HAP-1 (cell line): ENCODE results near the gene RBM15B.
"Not testable (repeated sequence)": the region's sequence is repeated elsewhere in the genome, so short reads cannot be mapped to it uniquely, and the experiment has no call there.

Source experiments
- DNase-seq, 2 experiments: peaks; one replicate each; pipeline ENCODE4 v3.0.0-alpha.2; 2016 to 2020; ENCODE audit warnings: low spot score in 2 of 2
- H3K27me3 ChIP-seq: fragments of 250-450 bp; sonication (Bioruptor Pico); 2 replicates; pipeline ENCODE4 v1.5.1; 2020; ENCODE audit warnings: low read depth, mild to moderate bottlenecking, moderate library complexity
- H3K36me3 ChIP-seq: fragments of 250-450 bp; sonication (Bioruptor Pico); replicated peaks from 2 replicates; pipeline ENCODE4 v1.5.1; 2020; ENCODE audit warnings: mild to moderate bottlenecking
- H3K4me1 ChIP-seq: fragments of 250-450 bp; sonication (Bioruptor Pico); 2 replicates; pipeline ENCODE4 v1.5.1; 2020; ENCODE audit warnings: mild to moderate bottlenecking
- H3K4me3 ChIP-seq: fragments of 250-450 bp; sonication (Bioruptor Pico); 2 replicates; pipeline ENCODE4 v1.5.1; 2020; ENCODE audit warnings: mild to moderate bottlenecking, moderate library complexity
- H3K9me3 ChIP-seq: fragments of 250-450 bp; sonication (Bioruptor Pico); 2 replicates; pipeline ENCODE4 v1.5.1; 2020; ENCODE audit warnings: mild to moderate bottlenecking, moderate library complexity
- in situ Hi-C: fragments of 300-500 bp; cut with MboI; formaldehyde crosslinking; loops from 3 replicates; pipeline ENCODE4 v1.14.3; 2020; ENCODE audit warnings: low sequenced_read_pairs, inconsistent platforms, mixed read lengths

RBM15B gene

DNA sequence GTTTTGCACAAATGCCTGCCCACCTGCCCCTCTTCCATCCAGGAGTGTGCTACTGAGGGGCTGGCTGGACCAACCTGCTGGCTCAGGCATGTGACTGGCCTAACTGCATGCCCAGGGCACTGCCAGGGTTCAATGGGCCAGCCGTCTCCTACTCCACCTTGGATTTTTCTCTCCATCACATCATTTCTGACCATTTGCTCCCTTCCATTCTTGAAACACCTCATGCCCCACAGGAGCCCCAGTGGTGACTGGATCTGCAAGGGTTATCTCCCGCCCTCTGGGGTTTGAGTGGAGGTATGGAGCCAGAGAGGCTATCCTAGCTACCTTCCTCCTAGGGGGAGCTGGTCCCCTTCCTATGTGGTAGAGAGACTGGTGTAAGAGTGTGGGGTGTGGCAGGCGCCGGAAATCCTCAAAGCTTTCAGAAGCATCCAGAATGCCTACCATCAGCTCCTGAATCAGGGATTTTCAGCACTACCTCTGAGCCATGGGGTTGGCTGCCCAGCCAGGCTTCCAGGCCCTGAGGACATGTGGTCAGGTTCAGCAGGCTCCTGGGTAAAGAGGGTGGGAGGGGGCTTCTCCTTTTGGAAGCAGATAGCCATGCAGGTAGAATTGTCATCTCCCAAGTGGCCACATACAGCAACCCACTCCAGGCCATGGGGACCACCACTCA lies 8.9 kb upstream of the RBM15B start:
- no peak overlapping the region for H3K4me3 ChIP-seq
- no peak for DNase-seq
- peaks cover 17% of the 10 kb centered on the region for H3K4me1 ChIP-seq
- no peaks in the 10 kb centered on the region for H3K27me3 ChIP-seq
- H3K9me3 ChIP-seq = no peaks in the 10 kb centered on the region
- in situ Hi-C loops = loop anchor here (10.0 kb wide), 1 partner anchor 1027 kb away; the partner anchor contains the start of genes CYB561D2, NPRL2 and TMEM115
- peaks cover 15% of the 10 kb centered on the region for H3K36me3 ChIP-seq

DNA sequence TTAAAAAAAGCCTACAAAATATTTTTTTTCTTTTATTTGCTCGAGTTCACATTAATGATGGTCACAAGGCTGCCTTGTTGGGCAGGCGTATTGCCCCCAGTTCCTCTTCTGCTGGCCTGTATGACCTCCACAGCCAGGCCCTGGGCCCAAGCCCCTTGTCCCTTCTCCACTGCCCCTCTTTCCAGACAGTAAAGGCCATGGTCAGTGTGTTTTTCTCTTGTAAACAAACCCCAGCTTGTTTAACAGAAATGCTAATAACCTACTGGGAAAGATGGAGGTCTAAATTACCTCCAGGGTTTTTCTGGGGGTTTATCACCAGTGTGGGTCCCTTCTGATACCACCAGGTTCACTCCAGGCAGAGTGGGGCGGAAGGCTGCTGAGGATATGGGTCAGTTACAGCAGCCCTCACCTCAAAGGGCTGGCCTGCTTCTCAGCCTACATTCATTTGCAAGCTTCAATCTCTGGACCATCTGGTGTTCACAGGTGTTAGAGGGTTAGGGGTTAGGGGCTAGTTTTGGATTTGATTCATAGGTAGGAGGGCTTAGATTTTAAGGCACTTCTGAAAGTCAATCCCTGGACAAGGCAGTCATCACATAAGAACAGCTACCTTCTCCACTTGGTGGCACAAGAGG lies 8.0 kb upstream of the RBM15B start:
- Histone ChIP-seq H3K36me3 (peaks cover 23% of the 10 kb centered on the region), H3K4me3 (no peak overlapping the region; the same call in 1 of the 2 replicates), H3K4me1 (peaks cover 17% of the 10 kb centered on the region), H3K27me3 (no peaks in the 10 kb centered on the region), H3K9me3 (no peaks in the 10 kb centered on the region)
- no peak for DNase-seq
- in situ Hi-C loops = loop anchor here (10.0 kb wide), 1 partner anchor 1028 kb away; the partner anchor contains the start of genes CYB561D2, NPRL2 and TMEM115

DNA sequence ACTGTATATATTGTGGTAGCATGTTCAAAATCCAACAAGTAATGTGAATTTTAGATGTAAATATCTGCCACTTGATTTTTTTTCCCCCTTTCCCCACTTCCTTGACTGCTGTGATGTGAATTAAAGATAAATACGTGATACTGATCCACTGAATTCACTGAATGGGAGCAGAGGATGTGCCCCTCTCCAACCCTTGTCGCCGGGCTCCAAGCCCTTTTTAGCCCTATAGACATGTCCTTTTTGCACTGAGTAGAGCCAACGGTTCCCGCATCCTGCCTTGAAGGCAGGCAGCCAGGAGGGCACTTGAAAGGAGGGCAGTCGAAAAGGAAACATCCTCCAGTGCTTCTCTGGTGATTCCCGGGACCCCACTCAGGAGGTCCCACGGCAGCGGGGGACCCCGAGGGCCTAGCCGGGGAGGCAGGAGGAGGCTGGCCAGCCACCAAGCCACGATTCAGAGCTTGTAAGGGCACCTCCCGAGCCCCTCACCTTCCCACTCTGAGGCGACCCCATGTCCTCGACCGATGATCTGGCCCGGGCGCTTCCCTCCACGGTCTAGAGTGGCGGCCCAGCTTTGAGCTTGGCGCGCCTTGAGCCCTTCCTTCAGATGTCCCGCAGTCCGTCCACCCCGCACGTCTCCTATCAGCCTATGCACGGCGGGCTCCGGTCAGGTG lies 6.9 kb upstream of the RBM15B start:
- peaks cover 34% of the 10 kb centered on the region for H3K36me3 ChIP-seq
- H3K4me3 ChIP-seq = peak overlapping the region; percentile 96
- DNase-seq = peak in 1 of 2 experiments; percentile 51
- H3K9me3 ChIP-seq = no peaks in the 10 kb centered on the region
- H3K27me3 ChIP-seq = no peaks in the 10 kb centered on the region
- H3K4me1 ChIP-seq = peaks cover 17% of the 10 kb centered on the region
- in situ Hi-C loops = loop anchor here (10.0 kb wide), 1 partner anchor 1029 kb away; the partner anchor contains the start of genes CYB561D2, NPRL2 and TMEM115

DNA sequence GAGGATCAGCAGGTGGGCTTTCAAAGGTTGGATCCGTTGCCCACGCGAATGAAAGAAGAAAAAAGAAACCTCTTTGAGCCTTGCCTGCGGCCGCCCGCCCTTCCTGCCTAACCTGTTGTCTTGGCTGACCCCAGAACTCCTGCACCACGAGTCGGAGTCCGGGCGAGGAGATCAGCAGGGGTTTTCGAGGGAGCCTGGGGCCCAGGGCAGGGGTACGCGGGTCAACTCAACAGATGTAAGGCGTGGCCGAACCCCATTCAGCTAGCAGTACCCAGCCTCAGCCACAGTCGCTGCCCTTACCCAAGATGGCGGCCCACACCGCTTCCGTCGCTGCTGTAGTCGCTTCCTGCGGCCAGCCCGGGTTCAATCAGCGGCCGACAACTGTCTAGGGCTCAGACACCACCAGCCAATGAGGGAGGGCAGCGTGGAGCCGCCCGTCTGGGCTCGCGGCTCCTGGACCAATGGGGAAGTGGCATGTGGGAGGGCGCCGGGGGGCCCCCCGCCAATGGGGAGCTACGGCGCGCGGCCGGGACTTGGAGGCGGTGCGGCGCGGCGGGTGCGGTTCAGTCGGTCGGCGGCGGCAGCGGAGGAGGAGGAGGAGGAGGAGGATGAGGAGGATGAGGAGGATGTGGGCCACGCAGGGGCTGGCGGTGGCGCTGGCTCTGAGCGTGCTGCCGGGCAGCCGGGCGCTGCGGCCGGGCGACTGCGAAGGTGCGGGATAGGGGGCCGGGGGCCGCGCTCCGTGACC lies 6.2 kb upstream of the RBM15B start, which contains the start of gene MANF:
TSS of gene MANF (plus strand) at position 566 of the 748 bp plus-strand sequence. CDS start at position 618, 52 bp downstream.
- peaks cover 40% of the 10 kb centered on the region for H3K36me3 ChIP-seq
- H3K4me1 ChIP-seq = peaks cover 17% of the 10 kb centered on the region
- peak within 1 kb of the TSS; percentile 96 for H3K4me3 ChIP-seq
- DNase-seq = peak; percentile 94 to 98
- no peaks in the 10 kb centered on the region for H3K9me3 ChIP-seq
- in situ Hi-C loops = loop anchor here (10.0 kb wide), 1 partner anchor 1030 kb away; the partner anchor contains the start of genes CYB561D2, NPRL2 and TMEM115
- no peaks in the 10 kb centered on the region for H3K27me3 ChIP-seq

DNA sequence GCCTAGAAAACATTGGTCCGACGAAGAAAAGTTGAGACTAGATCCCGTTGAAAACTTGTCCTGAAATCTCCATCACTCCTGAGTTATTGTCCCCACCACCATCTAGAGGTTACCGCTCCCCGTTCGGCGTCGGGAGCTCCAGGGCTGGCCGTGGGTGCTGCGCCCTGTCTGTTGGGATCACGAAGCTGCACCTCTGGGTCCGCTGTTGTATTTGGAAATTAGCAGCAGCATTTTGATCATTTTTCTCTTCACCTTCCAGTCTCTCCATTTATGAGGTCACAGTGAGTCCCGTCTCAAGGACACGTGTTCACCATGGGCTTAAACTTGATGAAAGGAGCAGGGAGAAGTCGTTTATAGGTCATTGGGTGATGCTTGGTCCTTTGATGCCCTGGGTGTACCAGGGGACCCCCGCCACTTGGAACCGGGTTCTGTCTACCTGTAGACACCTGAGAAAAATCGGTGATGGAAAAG lies 5.4 kb upstream of the RBM15B start:
- H3K36me3 ChIP-seq = peaks cover 46% of the 10 kb centered on the region
- in situ Hi-C loops = loop anchor here (10.0 kb wide), 1 partner anchor 1031 kb away; the partner anchor contains the start of genes CYB561D2, NPRL2 and TMEM115

DNA sequence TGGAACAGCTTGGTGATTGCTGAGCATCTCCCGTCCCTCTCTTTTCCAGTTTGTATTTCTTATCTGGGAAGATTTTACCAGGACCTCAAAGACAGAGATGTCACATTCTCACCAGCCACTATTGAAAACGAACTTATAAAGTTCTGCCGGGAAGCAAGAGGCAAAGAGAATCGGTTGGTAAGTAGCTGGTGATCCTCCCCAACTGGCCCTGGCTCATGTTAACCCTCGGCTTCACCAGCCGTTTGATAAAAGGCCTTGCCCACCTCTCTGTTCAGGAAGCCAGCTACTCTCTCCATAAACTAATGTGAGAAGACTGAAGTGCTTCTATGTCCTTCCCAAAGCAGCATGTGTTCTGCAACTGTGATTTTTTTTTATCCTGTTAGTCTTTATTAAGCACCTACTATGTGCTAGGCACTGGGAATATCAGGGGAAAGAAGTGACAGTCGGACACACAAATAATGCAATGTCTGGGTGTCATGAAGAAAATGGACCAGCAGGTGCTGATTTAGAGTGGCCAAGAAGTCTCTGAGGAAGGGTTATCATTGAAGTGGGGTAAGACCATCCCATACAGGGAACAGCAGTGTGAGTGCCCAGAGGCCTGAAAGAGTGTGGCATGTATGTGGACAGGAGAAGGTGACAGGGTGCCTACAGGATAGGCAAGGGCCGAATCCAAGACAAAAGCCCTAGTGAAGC lies 4.8 kb upstream of the RBM15B start:
- no peaks in the 10 kb centered on the region for H3K9me3 ChIP-seq
- peaks cover 21% of the 10 kb centered on the region for H3K4me1 ChIP-seq
- in situ Hi-C loops = loop anchor here (10.0 kb wide), 1 partner anchor 1032 kb away; the partner anchor contains the start of genes CYB561D2, NPRL2 and TMEM115
- H3K27me3 ChIP-seq = no peaks in the 10 kb centered on the region
- DNase-seq = no peak
- peaks cover 46% of the 10 kb centered on the region for H3K36me3 ChIP-seq
- H3K4me3 ChIP-seq = peak overlapping the region; percentile 96

More for the DNA sequence above, 5.4 kb upstream of the RBM15B start:
- Histone ChIP-seq H3K4me1 (peaks cover 20% of the 10 kb centered on the region), H3K9me3 (no peaks in the 10 kb centered on the region), H3K27me3 (no peaks in the 10 kb centered on the region), H3K4me3 (peak overlapping the region; percentile 96)
- no peak for DNase-seq

DNA sequence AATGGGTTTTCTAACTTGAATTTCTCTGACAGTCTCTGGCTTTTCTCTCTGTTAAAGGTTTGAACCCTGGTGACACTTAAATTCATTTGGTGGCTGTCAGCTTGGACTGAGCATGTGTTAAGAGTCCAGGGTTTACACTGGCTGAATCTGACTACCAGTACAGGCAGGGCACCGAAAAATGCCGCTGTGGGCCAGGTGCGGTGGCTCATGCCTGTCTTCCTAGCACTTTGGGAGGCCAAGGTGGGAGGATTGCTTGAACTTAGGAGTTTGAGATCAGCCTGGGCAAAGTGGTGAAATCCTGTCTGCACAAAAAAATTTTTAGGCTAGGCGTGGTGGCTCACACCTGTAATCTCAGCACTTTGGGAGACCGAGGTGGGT lies 4.2 kb upstream of the RBM15B start:
- Histone ChIP-seq H3K27me3 (no peaks in the 10 kb centered on the region), H3K4me3 (peak overlapping the region; percentile 96), H3K9me3 (no peaks in the 10 kb centered on the region), H3K4me1 (peaks cover 23% of the 10 kb centered on the region), H3K36me3 (peaks cover 48% of the 10 kb centered on the region)
- in situ Hi-C loops = loop anchor here (10.0 kb wide), 1 partner anchor 1032 kb away; the partner anchor contains the start of genes CYB561D2, NPRL2 and TMEM115
- no peak for DNase-seq

DNA sequence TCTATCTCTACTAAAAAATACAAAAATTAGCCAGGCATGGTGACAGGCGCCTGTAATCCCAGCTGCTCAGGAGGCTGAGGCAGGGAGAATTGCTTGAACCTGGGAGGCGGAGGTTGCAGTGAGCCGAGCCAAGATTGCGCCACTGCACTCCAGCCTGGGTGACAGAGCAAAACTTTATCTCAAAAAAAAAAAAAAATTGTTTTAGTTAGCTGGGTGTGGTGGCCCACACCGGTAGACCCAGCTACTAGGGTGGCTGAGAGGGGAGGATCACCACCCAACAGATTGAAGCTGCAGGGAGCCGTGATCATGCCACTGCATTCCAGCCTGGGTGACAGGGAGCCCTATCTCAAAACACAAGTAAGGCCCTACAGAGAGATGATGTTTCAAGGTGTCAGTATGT lies 3.8 kb upstream of the RBM15B start:
- in situ Hi-C loops = loop anchor here (10.0 kb wide), 1 partner anchor 1032 kb away; the partner anchor contains the start of genes CYB561D2, NPRL2 and TMEM115
- peaks cover 24% of the 10 kb centered on the region for H3K4me1 ChIP-seq
- H3K36me3 ChIP-seq = peaks cover 53% of the 10 kb centered on the region

DNA sequence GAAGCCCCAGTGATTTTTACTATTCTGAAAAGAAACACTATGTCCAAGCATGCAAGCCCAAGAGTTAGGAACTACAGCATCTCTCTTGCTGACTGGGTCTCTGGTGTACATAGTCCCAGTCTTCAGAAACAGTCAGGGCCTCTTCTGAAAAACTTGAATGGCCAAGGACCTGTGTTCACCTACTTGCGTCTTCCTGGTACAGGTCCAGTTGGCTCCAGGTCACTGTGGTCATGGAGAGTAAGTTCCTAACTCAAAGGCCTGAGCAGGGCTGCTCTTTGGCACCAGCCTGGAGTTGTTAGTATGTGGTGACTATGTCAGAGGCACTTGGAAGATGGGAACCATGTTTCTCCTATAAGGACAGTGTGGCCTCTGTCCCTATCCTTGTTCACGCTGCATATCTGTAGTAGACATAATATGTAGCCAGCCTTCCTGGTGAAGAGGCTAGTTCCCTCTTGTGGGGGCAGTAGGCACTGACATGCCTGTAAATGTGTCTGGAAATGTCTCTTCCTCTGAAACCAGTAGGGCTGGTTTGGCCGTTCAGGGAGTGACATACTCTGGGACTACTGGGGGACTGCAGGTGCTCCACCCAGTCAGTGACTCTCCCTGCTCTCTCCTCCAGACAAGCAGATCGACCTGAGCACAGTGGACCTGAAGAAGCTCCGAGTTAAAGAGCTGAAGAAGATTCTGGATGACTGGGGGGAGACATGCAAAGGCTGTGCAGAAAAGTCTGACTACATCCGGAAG lies 2.6 kb upstream of the RBM15B start:
- H3K36me3 ChIP-seq = peaks cover 65% of the 10 kb centered on the region
- no peak overlapping the region for H3K4me3 ChIP-seq
- in situ Hi-C loops = loop anchor here (10.0 kb wide), 1 partner anchor 1034 kb away; the partner anchor contains the start of genes CYB561D2, NPRL2 and TMEM115
- H3K27me3 ChIP-seq = no peaks in the 10 kb centered on the region
- peaks cover 19% of the 10 kb centered on the region for H3K4me1 ChIP-seq
- peaks cover 6% of the 10 kb centered on the region; the same call in 1 of the 2 replicates for H3K9me3 ChIP-seq
- DNase-seq = no peak

More for the DNA sequence above, 3.8 kb upstream of the RBM15B start:
- H3K9me3 ChIP-seq, DNase-seq, H3K27me3 ChIP-seq: not testable (repeated sequence)
- peak overlapping the region; percentile 96; the same call in 1 of the 2 replicates for H3K4me3 ChIP-seq

DNA sequence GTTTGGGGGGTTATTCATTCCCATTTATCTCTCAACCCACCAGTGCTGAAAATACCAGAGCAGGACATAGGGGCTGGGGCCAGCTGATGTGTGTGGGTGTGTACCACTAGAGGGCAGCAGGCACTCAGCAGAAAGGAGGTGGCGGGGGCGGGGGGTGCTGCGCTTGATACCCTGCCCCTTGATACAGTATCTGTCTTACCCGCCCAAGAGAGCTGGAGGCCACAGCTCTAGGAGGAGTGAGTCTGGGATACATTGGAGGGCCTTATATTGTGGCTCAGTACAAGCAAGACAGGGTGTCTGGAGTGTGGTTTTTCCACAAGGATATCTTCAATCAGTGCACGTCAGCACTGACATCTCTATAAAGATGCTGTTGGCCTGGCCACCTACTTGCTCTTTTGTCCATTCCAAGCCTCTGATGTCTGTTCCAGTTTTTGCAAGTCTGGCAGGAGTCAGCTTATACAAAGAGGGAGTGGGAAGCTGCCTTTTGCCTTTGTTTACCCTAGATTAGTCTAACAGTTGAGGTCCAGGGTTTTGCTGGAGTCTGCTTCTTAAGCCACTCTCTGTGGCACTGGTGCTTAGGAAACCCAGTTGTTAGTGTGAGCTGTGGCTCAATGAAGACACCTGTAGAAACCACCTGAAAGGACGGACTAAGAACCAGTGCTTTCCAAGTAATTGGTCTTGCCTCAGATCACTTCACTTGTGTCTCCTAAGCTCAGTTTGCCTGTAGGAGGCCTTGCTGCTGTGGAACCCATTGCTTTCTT lies 1.5 kb upstream of the RBM15B start:
- Histone ChIP-seq H3K9me3 (peaks cover 6% of the 10 kb centered on the region; the same call in 1 of the 2 replicates), H3K36me3 (peaks cover 75% of the 10 kb centered on the region), H3K4me3 (no peak overlapping the region), H3K27me3 (no peaks in the 10 kb centered on the region), H3K4me1 (peaks cover 14% of the 10 kb centered on the region)
- peak in 1 of 2 experiments; percentile 73 for DNase-seq
- in situ Hi-C loops = loop anchor here (10.0 kb wide), 1 partner anchor 1035 kb away; the partner anchor contains the start of genes CYB561D2, NPRL2 and TMEM115
